HG02852 (cell line): ENCODE results near the gene STARD8.
"Not testable (repeated sequence)": the region's sequence is repeated elsewhere in the genome, so short reads cannot be mapped to it uniquely, and the experiment has no call there.

Experiments
- ATAC-seq: cut with Tn5 transposase; IDR thresholded peaks from one replicate; pipeline ENCODE4 v1.9.1; 2021; ENCODE audit warnings: mild to moderate bottlenecking, moderate library complexity; ENCODE audit not compliant: unreplicated experiment

STARD8 gene

GRCh38 chrX:68735266-68735665 is 87.8 kb downstream of the STARD8 start:
- no peak for ATAC-seq

GRCh38 chrX:68741864-68742263 is 94.4 kb downstream of the STARD8 start:
- not testable (repeated sequence) for ATAC-seq

GRCh38 chrX:68743754-68744153 is 96.3 kb downstream of the STARD8 start:
- ATAC-seq = no peak

- ATAC-seq = no peak
Observed at GRCh38 chrX:68746988-68747387, 99.5 kb downstream of the STARD8 start.

GRCh38 chrX:68748030-68748429 is 100.6 kb downstream of the STARD8 start:
- no peak for ATAC-seq

GRCh38 chrX:68749426-68749825 is 102.0 kb downstream of the STARD8 start:
- no peak for ATAC-seq

- no peak for ATAC-seq
Observed at GRCh38 chrX:68750316-68750715, 102.8 kb downstream of the STARD8 start.

- ATAC-seq = no peak
Observed at GRCh38 chrX:68751372-68751771, 103.9 kb downstream of the STARD8 start.

- ATAC-seq = no peak
Observed at GRCh38 chrX:68753218-68753617, 105.8 kb downstream of the STARD8 start.

- ATAC-seq = no peak
Observed at GRCh38 chrX:68754406-68754805, 106.9 kb downstream of the STARD8 start.

GRCh38 chrX:68755616-68756125 is 108.2 kb downstream of the STARD8 start:
- no peak for ATAC-seq

- no peak for ATAC-seq
Observed at GRCh38 chrX:68757331-68757730, 109.9 kb downstream of the STARD8 start.

- ATAC-seq = no peak
Observed at GRCh38 chrX:68757731-68758130, 110.3 kb downstream of the STARD8 start.

- ATAC-seq = no peak
Observed at GRCh38 chrX:68758671-68759070, 111.2 kb downstream of the STARD8 start.

- no peak for ATAC-seq
Observed at GRCh38 chrX:68761086-68761485, 113.6 kb downstream of the STARD8 start.

- ATAC-seq = no peak
Observed at GRCh38 chrX:68762766-68763165, 115.3 kb downstream of the STARD8 start.

- no peak for ATAC-seq
Observed at GRCh38 chrX:68763481-68763880, 116.0 kb downstream of the STARD8 start.
